CMK (cell line): Measurements from ENCODE around the gene PSMD2.
"Not testable (repeated sequence)": the region's sequence is repeated elsewhere in the genome, so short reads cannot be mapped to it uniquely, and the experiment has no call there.

Source experiments
- DNase-seq: peaks from one replicate; pipeline ENCODE4 v3.0.0-alpha.2; 2010; ENCODE audit warnings: low read depth

The PSMD2 gene

DNA sequence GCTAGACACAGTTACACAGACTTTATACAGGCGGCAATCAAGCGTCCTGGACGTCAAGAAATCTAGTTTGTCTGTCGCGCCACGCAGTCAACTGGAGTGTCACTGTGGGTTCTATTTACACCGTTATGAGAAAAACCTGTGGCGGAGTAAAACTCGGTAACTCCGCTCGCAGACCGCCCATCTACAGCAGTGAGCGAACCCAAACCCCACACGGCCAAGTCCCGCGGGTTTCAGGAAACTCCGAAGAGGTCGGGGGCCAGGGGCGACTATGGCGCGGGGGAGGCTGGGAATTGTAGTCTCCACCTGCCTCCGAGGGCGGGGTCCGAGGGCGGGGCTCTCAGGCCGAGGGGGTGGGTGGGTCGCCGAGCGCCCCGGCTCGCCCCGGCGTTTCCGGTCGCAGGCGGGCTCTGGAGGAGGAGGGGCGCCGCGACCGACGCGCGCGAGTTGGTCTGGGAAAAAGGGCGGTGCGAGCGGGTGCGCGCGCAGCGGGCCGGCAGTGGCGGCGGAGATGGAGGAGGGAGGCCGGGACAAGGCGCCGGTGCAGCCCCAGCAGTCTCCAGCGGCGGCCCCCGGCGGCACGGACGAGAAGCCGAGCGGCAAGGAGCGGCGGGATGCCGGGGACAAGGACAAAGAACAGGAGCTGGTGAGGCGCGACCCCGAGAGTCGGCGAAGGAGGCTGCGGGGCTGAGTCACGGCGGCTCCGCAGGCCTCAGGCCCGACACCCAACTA lies at the start of gene PSMD2:
TSS of gene PSMD2 (plus strand) at position 483 of the 729 bp plus-strand sequence. CDS start at position 509, 26 bp downstream.
- DNase-seq, result peak; percentile 80

DNA sequence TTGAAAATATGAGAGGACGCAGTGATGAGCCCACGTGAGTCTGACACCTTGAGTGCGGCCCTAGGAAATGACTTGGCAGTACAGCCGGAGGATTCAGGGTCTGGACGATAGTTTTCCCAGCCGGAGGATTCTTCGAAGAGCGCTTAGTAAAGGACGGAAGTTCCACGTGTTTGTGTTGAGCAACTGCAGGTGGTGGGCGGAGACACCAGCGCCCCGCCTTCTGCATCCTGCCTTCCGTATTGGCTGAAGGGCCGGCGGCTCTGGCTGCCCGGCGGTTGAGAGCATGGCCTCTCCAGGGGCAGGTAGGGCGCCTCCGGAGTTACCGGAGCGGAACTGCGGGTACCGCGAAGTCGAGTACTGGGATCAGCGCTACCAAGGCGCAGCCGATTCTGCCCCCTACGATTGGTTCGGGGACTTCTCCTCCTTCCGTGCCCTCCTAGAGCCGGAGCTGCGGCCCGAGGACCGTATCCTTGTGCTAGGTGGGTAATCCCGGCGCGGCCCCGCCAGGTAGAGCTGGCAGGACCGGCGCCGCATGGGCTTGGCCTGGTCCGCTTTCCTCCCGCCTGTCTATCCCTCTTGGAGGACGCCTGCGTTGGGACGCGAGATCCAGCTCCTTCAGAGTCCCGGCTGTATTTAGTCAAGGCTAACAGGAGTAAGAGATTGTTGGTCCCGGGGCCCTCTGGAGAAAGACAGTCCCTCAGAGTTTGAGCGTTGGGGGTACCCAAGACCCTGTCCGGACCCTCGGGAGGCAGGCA lies 49.5 kb upstream of the PSMD2 start, which contains the start of gene EEF1AKMT4:
TSS of gene EEF1AKMT4 (plus strand) at position 261 of the 755 bp plus-strand sequence. CDS start at position 284, 23 bp downstream.
- DNase-seq, result peak; percentile 86

DNA sequence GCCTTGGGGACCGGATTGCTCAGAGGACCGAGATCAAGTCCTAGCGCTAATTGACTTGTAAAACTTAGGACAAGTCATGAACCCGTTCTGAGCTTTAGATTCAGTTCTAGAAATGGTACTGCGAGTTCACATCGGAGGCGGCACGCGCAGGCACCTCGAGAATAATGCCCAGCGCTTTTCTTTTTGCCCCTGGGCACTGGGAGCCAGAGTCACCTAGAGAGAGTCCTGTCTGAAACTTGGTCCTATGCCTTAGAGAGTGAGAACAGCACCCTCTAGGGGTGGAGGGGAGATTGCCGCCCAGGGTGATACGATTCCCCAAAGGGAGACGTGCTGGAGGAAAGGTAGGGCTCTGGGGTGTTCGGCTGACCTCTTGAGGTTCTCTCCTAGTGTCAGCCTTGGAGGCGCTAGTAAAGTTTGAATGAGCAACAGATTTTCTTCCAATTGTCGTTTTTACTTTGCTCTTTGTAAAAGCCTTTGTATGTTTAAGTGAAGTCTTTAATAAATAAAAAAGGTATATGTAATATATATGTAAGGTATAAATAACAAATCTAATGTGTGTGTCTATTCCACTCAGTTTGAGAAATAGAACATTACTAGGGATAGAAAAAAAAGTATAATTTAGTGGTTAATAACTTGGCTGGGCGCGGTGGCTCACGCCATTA lies 48.7 kb upstream of the PSMD2 start:
- DNase-seq, result peak; percentile 81

DNA sequence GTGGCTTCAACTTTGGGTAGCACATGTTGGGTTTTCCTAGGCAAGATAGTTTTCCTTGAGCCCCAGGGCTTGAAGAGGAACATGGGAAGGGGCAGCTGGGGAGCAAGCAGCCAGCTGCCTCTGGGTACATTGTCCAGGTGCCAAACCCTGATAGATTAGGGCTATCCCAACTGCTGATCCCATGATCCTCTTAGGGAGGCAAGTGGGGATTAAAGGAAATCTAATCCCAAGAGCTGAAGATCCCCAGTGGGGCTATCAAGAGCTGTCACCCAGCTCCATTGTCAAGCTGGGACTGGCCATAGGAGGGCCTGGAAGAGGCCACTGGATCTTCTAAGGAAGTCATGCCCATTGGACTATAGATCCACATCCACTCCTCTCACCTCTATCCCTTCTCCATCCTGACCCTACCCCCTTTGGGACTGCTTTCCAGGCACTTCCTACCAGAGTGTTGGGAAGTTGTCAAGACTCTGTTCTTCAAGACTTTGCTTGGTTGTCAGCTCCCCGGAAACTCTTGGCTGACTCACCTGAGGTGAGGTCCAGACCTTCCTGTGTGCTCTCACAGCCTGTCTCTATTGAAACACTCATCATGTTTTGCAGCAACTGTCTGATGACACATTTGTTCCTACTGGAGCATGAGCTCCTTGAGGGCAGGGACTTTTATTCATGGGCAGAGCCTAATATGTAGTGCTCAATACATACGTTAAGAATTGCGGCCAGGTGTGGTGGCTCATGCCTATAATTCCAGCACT lies 43.6 kb upstream of the PSMD2 start:
- no peak for DNase-seq

DNA sequence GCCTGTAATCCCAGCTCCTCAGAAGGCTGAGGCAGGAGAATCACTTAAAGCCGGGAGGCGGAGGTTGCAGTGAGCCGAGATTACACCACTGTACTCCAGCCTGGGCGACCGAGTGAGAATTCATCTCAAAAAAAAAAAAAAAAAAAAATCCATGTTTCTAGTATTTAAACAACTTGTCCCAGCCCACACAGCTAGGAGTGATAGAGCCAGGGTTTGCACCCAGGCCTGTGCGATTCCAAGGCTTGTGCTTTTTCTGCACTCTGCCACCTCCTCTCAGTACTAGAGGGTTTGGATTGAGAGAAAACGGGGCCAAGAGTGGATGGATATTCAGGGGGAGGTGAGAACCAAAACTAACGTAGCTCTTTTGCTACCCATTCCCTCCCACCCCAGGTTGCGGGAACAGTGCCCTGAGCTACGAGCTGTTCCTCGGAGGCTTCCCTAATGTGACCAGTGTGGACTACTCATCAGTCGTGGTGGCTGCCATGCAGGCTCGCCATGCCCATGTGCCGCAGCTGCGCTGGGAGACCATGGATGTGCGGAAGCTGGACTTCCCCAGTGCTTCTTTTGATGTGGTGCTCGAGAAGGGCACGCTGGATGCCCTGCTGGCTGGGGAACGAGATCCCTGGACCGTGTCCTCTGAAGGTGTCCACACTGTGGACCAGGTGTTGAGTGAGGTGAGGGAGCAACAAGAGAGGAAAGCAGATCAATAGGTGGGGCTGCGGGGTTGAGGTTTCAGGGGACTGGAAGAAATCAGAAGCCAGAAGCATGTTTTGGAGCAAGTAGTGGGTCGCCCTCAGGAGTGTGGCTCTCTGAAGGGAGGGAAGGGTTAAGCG lies 41.7 kb upstream of the PSMD2 start:
- DNase-seq, result no peak

DNA sequence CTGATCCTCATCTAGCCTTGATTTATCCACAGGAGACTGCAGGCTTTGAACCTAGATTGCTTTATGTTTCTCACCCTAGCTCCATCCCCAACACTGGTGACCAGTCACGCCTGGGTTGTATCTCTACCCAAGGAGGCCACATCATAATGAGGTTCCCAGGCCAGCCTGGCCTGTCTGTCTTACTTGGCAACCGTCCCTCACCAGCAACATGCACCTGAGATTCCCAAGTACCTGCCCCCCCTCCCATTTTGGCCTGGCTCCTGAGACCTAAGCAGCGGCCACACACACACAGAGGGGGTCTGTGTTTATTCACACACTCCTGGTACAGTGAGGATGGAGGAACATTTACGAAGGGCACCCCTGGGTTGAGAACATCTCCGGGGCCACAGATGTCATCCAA lies 40.1 kb upstream of the PSMD2 start:
- no peak for DNase-seq

DNA sequence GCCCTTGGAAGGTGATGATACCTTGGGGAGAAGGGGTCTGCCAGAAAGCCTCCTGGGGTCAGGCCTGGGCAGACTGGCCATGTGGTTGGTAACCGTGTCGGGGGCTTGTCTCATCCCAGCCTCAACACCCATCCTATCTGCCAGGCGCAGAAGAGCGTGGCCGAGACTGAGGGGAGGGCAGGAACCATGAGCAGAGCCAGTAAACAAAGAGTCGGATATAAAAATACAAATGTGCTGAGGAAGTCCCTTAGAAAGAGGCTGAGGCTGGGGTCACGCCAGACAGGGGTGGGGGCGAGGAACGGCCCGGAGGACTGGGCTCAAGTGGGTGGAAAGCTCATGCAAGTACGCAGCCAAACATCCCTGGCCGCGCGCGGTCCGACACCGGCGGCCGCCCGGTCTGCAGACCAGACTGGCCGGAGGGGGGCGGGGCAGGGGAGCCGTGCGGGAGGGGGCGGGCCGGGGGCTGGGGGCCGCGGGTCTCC lies 39.6 kb upstream of the PSMD2 start:
- DNase-seq, result no peak

DNA sequence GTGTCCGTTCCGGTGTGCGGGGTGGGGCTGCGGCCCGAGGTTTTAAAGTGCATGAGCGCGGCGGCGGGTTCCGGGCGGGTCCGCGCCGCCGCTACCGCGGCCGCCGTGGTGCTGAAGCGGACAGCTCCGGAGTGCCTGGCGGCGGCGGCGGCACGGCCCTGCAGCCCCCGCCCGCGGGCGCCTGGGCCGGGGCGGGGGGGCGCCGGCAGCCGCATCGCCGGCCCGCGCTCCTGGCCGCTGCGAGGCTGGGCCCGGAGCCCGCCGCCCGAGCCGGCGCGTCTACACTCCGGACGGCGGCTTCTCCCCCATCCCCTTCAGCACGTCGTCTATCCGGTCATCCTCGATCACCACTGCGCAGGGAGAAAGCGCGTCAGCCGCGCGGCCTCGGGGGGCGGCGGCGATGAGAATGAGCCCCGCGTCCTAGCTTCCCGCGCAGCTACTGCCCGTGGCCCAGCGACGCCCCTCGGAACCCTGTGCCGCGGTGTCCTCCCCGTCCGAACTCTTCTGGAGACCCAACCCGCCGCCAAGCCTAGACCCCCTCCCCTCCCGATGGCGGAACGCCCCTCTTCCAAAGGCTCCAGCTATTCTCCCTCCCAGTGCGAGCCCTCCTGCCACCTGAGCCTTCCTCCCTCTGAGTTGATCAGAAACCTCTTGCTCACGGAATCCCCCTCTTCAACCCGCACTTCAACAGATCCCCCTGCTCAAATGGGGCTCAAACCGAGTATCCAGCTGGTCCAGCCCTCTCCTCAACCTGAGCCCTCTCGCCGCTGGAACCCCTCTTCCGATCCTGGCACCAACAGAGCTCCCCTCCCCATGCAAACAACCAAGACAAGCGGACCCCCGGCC lies 38.9 kb upstream of the PSMD2 start:
- no peak for DNase-seq

DNA sequence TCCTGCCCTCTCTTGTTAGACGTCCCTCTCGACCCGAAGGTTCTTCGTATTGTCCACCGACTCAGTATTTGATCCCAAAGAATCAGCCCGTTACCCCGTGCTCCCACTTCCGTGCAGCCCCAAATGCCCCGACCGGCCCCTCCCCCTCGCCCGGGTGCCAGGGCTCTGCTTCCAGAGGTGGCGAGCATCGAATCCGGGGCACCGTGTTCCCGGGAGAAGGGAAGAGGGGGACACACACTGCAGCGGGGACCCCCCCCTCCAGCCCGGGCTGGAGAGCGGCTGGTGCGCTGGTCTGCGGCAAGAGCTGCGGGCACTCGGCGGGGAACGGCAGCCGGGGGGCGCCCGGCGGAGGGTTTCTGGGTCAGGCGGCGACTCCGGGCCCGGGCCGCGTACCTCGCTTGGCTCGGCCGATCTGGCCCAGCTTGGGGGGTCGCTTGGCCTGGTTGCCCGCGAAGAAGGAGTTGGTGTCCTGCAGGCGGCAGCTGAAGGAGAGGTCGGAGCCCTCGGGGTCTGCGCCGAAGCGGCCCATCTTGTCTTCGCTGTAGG lies 38.2 kb upstream of the PSMD2 start:
- DNase-seq, result no peak

DNA sequence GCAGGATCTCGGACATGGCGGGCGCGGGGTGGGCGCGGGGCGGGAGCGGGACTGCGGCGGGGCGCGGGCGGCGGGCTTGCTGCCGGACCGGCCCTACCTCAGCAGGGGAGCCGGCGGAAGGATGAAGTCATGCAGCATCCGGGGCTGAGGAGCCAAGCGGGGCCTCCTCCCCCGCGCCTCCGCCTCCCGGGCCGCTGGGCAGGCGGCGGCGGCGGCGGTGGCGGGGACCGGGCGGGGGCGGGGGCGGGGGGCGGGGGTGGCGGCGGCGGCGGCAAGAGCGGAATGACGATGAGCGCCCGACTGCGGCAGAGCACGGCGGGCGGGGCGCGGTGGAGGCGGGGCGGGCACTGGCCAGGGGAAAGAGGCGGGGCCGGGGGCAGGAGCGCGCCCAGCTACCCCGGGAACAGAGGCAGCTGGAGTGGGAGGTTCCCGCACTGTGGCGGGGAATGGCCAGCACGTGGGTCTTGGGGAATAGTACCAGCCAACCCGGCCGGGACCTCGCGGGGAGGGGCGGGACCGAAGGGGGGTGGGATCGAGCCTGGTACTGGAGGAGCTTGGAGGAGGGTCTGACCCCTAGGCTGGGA lies 37.7 kb upstream of the PSMD2 start, which contains the start of gene CAMK2N2:
TSS of gene CAMK2N2 (minus strand) at position 284 of the 584 bp plus-strand sequence. CDS start at position 16, 268 bp downstream.
- DNase-seq, result no peak

DNA sequence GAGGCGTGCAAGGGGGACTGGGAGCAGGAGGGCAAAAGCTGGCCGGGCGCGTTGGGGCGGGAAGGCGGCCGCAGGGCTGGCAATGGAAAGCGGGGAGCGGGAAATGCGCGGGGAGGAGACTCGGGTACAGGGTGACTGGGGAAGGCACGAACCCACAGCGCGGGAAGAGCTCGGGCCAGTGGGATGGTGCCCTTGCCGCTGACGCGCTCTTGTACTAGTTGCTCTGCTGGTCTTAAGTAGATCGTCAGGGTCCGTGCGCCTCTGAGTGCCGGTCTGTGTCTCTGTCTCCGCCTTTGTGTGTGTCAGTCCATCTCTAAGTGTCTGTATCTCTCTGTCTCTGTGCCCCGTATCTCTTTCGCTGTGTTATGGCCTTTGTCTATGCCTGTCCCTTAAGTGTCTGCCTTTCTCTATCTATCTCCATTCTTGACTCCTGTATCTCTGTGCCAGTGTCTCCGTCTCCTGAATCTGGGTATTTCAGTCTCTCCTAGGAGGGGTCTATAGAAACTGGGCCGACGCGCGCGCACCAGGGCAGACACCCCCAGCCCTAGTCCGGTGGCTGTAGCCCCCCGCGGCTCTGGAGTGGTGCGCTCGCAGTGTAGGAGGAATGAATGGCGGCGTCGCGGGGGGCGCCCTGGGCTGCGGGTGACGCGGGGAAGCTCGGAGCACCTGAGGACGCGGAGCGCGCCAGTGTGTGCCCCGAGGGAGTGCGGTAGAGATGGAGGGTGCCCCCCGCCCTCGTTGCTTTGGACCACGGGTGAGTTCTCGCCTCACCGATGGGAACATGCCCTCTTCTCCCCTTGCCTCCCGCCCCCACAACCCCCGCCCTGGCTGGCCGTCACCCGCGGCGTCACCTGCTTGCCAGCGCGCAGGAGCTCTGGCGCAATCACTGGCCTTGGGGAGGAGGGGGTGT lies 36.9 kb upstream of the PSMD2 start:
- DNase-seq, result no peak

DNA sequence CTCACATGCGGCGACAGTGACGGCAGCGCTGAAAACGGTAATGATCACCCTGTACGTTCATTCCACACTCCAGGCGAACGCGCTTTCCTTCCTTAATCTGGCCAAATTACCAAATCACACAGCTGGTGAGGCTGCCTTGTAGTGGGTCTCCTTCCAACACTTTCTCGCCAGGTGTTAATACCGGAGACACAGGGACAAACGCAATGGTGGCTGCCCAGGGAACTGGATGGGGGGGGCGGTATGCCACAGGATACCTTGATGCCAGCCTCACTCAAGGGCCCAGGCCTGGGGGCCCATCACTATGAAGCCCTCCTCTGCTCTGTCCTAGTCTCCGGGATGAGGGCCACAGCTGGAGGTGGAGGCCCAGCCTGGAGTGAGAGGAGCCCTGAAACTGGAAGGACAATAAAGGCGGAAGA lies 36.3 kb upstream of the PSMD2 start:
- no peak for DNase-seq

DNA sequence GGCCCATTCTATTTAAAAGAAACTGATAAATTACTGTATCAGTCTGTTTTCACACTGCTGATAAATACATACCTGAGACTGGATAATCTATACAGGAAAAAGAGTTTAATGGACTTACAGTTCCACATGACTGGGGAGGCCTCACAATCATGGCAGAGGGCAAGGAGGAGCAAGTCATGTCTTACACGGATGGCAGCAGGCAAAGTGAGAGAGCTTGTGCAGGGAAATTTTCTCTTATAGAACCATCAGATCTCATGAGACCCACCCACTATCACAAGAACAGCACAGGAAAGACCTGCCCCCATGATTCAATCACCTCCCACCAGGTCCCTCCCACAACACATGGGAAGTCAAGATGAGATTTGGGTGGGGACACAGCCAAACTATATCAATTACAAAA lies 31.8 kb upstream of the PSMD2 start:
- DNase-seq, result not testable (repeated sequence)

DNA sequence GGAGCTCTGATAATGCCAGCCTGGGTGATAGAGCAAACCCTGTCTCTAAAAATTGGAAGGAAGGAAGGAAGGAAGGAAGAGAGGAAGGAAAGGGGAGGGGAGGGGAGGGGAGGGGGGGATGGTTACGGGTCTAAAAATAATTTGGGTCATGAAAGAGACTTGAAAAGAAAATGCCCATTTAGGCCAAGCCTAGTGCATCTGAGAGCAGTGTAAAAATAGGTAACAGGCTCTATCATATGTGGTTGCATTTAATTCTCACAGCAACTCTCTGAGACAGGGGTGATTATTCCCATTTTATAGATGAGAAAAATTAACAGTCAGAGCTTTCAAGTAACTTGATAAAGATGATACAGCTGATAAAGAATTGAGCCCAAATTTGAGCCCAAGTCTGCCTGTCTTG lies 26.8 kb upstream of the PSMD2 start:
- no peak for DNase-seq

DNA sequence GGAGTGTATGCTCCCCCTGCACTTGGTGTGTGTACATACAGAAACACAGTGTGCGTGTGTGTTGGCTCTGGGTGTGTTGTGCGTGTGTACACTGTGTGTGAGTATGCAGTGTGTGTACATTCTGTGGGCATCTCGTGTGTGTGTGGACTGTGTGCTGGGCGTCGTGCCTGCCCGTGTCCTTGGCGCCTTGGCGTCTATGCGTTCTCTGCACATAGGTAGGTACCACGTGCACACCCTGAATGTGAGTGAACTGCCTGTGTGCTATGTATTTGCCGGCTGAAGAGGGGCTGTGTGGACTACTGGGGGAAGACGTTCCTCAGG lies 23.7 kb upstream of the PSMD2 start:
- no peak for DNase-seq

DNA sequence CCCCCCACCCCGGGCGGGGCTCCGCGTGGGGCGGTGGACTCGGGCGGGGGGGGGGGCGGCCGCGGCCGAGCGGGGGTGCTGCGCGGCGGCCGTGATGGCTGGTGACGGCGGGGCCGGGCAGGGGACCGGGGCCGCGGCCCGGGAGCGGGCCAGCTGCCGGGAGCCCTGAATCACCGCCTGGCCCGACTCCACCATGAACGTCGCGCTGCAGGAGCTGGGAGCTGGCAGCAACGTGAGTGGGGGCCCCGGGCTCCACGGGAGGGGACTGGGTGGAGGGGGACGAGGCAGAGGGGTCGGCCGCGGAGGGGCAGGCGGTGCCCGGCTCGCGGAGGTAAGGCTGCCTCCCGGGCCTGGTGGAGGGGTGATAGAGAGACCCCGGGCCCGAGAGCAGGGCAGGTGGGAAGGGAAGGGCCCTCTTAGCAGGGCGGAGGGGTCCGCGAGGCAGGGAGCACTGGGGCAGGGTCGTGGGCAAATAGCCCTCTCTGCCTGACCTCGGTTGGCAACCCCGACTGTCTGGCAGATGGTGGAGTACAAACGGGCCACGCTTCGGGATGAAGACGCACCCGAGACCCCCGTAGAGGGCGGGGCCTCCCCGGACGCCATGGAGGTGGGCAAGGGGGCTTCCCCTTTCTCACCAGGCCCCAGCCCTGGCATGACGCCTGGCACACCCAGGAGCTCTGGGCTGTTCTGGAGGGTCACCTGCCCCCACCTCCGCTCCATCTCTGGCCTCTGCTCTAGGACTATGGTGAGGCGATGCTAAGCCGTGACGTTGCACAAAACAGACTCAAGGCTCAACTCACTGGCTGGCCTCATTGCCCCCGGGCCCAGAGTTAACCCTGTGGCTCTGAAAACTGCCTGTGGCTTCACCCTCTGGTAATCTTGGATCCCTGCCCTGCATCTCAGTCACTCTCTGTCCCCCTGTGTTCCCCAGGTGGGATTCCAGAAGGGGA lies 22.8 kb upstream of the PSMD2 start, which contains the start of gene ECE2:
TSS of gene ECE2 (plus strand) at position 62 of the 950 bp plus-strand sequence. CDS start at position 194, 132 bp downstream.
- DNase-seq, result no peak

DNA sequence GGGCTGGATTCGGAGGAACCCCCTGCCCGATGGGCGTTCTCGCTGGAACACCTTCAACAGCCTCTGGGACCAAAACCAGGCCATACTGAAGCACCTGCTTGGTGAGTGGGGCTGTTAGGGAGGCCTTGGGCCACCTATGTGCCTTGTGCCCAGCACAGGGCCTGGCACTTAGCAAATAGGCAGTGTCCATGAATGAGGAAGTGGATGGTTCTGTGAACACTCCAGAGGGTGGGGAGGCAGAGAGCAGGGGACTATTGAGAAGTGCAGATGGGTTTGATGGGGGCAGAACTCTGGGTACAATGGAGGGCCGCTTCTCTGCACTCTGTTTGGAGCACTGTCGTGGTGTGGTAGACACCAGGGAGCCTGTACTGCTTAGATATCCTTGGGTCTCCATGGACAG lies 21.7 kb upstream of the PSMD2 start:
- DNase-seq, result no peak
